ENCODE data around the gene ST14. TPM values are rescaled to one million over a fixed set of nuclear protein-coding genes. Genes with fewer than 3 reads are reported as not detected.

Gene ST14
- total RNA-seq, 1 donor from 2014 or later, result 13.3 TPM

DNA sequence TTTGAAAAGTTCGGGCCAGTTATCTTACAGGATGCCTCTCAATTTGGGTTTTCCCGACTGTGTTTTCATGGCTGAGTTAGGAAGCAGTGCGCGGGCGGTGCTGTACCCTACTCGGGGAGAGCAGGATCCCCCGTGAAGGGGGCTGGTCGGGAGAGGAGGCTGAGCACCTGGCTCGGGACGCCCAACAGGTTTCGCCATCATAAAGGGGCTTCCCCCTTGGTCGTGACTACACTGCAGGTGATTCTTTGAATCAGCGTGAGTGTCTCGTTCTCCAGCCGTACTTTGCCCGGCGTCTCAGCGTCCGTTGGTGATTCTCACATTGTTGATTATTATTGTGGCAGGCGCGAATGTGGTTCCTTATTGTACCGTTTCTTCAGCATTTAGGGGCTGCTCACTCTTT is 46.6 kb downstream of the ST14 start:
- DNase-seq (ENCODE audit: low spot score), result peak; percentile 49

DNA sequence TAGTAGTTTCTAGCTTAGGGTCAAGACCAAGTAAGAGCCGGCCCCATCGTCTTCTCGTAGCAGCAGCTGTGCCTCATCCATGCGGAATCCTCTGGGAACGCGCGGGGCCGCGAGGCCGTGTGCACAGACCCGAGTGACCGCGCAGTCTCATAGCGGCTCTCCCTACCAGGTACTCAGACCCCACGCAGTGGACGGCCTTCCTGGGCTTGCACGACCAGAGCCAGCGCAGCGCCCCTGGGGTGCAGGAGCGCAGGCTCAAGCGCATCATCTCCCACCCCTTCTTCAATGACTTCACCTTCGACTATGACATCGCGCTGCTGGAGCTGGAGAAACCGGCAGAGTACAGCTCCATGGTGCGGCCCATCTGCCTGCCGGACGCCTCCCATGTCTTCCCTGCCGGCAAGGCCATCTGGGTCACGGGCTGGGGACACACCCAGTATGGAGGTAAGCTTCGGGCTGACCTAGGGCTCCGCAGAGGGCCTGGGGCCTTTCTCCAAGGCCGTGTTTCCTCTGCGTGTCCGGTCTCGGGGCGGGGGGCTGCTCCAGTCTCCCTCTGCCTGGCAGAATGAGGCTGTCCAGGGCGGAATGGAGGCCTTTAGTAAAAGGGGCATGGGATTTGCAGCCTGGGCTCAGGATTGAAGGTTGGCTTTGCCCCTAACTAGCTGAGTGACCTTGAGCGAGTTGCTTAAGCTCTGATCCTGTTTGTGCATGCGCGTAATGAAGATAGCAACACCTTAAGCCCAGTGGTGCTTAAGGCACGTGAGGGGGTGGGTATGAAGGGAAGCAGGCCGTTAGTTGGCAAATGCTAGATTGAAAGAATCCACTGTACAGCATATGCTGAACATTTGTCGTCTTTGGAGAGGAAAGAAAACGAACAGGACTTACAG is 48.9 kb downstream of the ST14 start:
- peak; percentile 87 for DNase-seq (ENCODE audit: low spot score)

DNA sequence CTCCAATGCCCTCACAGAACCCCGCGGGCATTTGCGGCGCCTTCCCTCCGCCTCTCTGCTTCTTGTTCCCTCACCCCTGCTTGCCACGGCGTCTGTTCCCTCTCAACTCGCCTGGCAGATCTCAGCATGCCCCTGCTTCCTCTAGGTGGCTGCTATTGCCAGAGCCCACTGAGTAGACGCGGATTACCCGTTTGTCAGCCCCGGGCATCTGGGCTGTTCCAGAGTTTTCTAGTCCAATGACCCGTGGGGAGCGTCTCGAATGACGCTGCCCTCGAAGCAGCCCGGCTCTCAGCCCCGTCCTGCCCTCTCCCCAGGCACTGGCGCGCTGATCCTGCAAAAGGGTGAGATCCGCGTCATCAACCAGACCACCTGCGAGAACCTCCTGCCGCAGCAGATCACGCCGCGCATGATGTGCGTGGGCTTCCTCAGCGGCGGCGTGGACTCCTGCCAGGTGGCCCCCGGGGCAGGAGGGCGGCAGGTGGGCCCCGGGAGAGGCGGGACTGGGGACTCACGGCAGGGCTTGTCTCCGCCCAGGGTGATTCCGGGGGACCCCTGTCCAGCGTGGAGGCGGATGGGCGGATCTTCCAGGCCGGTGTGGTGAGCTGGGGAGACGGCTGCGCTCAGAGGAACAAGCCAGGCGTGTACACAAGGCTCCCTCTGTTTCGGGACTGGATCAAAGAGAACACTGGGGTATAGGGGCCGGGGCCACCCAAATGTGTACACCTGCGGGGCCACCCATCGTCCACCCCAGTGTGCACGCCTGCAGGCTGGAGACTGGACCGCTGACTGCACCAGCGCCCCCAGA is 49.7 kb downstream of the ST14 start:
- peak; percentile 81 for DNase-seq (ENCODE audit: low spot score)

DNA sequence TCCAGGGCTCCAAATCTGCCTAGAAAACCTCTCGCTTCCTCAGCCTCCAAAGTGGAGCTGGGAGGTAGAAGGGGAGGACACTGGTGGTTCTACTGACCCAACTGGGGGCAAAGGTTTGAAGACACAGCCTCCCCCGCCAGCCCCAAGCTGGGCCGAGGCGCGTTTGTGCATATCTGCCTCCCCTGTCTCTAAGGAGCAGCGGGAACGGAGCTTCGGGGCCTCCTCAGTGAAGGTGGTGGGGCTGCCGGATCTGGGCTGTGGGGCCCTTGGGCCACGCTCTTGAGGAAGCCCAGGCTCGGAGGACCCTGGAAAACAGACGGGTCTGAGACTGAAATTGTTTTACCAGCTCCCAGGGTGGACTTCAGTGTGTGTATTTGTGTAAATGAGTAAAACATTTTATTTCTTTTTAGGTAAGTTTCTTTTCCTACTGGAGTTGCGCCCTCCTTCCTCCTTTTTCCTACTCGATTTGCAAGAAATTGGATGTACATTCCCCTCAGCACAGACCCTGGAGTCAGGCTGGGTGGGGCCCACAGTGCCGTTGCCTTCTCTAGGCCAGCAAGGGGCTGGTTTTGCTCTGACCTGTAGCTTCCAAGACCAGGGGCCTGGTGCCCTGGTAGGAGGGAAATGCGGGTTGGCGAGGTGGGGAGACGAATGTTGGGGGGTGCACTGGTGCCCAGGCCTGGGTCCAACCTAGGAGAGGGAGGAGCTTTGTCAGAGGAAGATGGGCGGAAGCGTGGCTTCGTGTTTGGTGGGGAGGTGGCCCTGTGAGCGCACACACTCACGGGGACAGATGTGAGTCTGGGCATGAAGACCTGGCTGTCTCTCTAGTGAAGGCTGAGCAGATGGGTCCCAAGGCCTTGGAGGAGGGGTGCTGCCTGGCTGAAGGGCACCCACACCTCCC is 50.6 kb downstream of the ST14 start:
- DNase-seq (ENCODE audit: low spot score), result peak; percentile 88

GRCh38 chr11:130211144-130211543 is 51.6 kb downstream of the ST14 start:
- DNase-seq (ENCODE audit: low spot score), result peak; percentile 6

DNA sequence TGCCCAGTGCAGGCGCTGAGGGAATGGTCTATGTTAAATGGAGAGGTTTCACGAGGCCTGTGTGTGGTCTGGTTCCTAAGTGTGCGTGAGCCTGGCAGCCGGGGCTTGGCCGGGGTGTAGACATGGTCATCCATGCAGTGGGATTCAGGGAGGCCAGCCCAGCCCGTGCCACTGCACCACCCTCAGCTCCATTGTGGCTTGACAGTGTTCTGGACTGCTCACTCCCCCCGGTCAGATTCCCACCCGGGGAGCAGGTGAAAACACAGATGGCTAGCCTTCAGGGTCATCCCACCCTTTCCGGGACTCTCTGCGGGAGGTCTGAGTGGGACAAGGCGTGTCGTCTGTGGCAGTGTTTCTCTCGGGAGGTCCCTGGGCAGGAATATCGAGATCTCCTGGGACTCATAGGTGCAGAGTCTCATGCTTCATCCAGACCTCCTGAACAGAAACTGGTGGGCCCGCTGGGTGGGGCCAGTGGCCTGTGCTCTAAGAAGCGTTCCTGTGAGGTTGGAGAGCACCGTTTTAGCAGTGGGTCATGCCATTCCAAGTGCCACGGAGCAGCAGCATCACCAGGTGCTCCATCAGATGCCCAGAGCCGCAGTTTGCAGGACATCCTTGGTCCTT is 52.3 kb downstream of the ST14 start:
- DNase-seq (ENCODE audit: low spot score), result peak; percentile 83

DNA sequence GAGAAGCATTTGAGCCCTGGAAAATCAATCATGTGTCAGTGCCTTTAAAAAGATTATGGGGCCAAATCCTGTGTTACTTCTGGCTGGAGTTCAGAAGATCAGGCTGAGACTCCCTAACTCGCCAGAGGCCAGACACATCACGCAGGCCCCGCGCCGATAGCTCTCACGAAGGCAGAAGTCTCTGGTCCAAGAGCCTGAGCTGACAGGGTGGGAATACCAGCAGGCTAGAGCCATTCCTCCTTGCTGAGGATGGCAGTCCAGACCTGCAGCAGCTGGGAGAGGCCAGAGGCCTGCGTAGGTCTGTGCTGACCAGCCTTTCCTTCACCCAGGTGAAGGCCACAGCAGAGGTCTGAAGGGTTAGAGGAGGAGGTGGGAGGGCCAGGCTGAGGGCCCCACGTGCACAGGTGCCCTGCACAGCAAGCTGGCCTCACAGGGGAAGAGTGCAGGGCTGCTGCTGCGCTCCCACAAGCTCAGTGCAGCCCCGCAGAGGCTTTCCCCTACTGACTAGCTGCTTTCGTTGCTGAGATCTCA is 52.9 kb downstream of the ST14 start:
- peak; percentile 60 for DNase-seq (ENCODE audit: low spot score)

DNA sequence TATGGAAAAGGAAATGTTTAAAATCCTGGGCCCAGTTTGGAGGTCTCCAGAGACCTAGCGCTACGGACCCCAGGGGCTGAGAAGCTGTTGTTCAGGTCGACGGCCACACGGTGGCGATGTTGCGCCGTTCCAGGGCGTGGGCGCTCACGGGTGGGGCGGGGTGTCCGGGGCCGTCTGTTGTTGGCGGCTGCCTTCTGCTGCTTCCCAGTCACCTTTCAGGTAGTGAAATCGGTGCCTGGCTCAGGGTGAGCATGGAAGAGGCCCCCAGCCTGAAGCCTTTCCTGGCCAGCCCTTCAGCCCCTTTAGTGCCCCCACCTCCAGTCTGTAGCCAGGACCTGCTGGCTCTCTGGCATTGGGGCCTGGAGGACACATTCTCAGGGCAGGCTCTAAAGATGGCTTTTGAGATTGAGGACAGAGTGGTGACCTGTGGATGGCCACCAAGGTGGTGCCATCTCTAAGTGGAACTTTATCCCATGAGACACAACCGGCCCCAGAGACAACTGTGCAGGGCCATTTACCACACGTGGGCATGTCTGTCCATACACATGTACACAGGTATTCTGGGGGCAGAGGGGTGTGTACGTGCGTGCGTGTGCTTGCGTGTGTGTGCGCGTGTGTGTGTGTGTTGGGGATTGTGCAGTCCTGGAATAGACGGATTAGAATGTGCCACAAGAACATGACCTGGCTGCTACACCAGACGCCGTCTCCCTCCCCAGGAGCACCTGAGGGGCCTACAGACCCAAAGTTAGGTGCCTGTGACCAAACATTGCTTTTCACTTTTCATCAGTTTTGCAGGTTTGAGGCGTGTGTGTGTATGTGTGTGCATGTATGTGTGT is 53.8 kb downstream of the ST14 start:
- peak; percentile 92 for DNase-seq (ENCODE audit: low spot score)

GRCh38 chr11:130213979-130214281 is 54.3 kb downstream of the ST14 start:
- DNase-seq (ENCODE audit: low spot score), result peak; percentile 62

GRCh38 chr11:130214861-130215530 is 55.4 kb downstream of the ST14 start:
- no peak for DNase-seq (ENCODE audit: low spot score)

GRCh38 chr11:130215531-130216220 is 56.1 kb downstream of the ST14 start:
- peak; percentile 86 for DNase-seq (ENCODE audit: low spot score)

- peak; percentile 39 for DNase-seq (ENCODE audit: low spot score)
Measured at GRCh38 chr11:130216221-130216550, 56.6 kb downstream of the ST14 start.

- DNase-seq (ENCODE audit: low spot score), result peak; percentile 57
Measured at GRCh38 chr11:130216591-130217132, 57.1 kb downstream of the ST14 start.

DNA sequence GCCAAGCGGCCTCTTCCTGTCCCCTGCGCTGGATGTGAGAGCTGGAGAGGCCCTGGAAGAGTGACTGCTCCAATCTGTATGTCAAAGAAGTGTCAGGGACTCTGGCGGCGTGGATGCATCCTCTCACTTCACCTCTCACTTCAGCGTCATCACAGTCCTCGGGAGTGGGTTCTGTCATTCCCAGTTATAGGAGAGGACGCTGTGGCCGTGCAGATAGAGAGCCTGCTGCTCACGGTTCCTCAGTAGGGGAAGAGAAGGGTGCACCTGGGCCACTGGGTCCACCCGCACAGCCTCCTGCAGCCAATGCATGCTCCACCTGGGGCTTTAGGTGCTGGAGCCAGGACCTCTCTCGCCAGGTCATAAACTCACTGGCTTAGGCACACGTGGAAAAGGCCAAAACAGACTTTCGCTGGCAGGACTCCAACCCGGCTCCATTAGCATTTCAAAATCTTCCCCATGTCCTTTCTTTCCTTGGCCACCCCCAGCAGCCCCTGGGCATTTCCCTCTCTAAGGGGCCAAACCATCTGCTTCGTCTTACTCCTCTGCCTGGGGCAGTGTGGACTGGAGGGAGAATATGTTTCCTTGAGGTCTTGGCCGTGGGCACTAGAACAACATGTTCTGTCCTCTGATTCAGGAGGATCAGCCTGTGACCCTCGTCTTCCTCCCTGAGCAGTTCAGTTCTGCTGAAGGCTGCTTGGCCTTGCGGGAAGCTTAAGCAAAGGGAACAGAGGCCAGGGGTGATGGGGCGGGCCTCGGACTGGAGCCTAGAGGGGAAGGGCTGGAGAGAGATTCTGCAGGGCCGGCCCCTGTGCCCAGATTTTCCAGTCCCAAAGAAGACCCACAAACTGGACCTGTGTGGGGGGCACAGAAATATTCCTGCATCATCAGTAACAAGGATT is 57.8 kb downstream of the ST14 start:
- peak; percentile 83 for DNase-seq (ENCODE audit: low spot score)

GRCh38 chr11:130218501-130219070 is 59.0 kb downstream of the ST14 start:
- peak; percentile 84 for DNase-seq (ENCODE audit: low spot score)

DNA sequence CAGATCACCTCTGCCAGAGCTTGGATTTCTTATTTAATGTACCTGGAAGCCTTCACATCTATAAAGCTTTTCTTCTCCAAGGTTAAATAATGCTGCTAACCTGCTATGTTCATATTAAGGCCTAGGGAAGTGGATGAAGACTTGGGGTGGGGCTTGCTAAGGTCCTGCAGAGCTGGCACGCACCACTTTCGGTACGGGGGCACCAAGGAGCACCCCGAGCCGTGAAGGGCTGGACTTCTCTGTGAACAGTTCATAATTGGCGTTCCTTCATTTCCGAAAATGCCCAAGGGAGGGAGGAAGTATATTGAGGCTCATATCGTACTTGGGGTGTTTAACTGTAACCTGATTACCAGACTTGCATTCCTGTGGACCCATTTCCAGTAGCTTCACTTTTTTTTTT is 59.6 kb downstream of the ST14 start:
- DNase-seq (ENCODE audit: low spot score), result peak; percentile 57
